Smooth muscle cell (in vitro differentiated cells): ENCODE measurements around the gene DIPK1B. TPM values are rescaled to one million over a fixed set of nuclear protein-coding genes. Genes with fewer than 3 reads are reported as not detected.

Source experiments
- DNase-seq: peaks from one replicate; lab custom pipeline; 2025; ENCODE audit not compliant: unreplicated experiment; lab: John Stamatoyannopoulos, UW
- H2AFZ ChIP-seq: fragments of 200-600 bp; sonication (generic); 2 replicates; pipeline ENCODE4 v1.6.0; 2016; ENCODE audit warnings: antibody characterized with exemption, low read depth, mild to moderate bottlenecking
- H3F3A ChIP-seq: fragments of 200-600 bp; sonication (generic); 2 replicates; pipeline ENCODE4 v1.6.0; 2017; ENCODE audit warnings: antibody characterized with exemption, low read depth
- H3K27ac ChIP-seq: fragments of 200-600 bp; sonication (generic); 2 replicates; pipeline ENCODE4 v1.5.1; 2016; ENCODE audit warnings: low read depth, mild to moderate bottlenecking
- H3K27me3 ChIP-seq: fragments of 200-600 bp; sonication (generic); 2 replicates; pipeline ENCODE4 v1.6.1; 2016; ENCODE audit warnings: low read depth, mild to moderate bottlenecking
- H3K36me3 ChIP-seq: fragments of 200-600 bp; sonication (generic); 2 replicates; pipeline ENCODE4 v1.5.1; 2016; ENCODE audit warnings: low read depth
- H3K4me1 ChIP-seq: fragments of 200-600 bp; sonication (generic); 2 replicates; pipeline ENCODE4 v1.5.1; 2016; ENCODE audit warnings: low read depth
- H3K4me2 ChIP-seq: fragments of 200-600 bp; sonication (generic); 2 replicates; pipeline ENCODE4 v1.6.0; 2016; ENCODE audit warnings: mild to moderate bottlenecking
- H3K4me3 ChIP-seq: fragments of 200-600 bp; sonication (generic); 2 replicates; pipeline ENCODE4 v1.5.1; 2016; ENCODE audit warnings: mild to moderate bottlenecking
- H3K79me2 ChIP-seq: fragments of 200-600 bp; sonication (generic); 2 replicates; pipeline ENCODE4 v1.6.0; 2016; ENCODE audit warnings: low read depth, mild to moderate bottlenecking
- H3K9ac ChIP-seq: fragments of 200-600 bp; sonication (generic); 2 replicates; pipeline ENCODE4 v1.6.0; 2016; ENCODE audit warnings: low read depth
- H3K9me3 ChIP-seq: fragments of 200-600 bp; sonication (generic); replicated peaks from 2 replicates; pipeline ENCODE4 v1.5.1; 2016; ENCODE audit warnings: low read depth
- H4K20me1 ChIP-seq: fragments of 200-600 bp; sonication (generic); 2 replicates; pipeline ENCODE4 v1.6.0; 2016; ENCODE audit warnings: low read depth
- WGBS: methylation state at CpG from one replicate; pipeline ENCODE4 v1.1.7; 2016; ENCODE audit warnings: low lambda C conversion rate; 5-methylcytosine and 5-hydroxymethylcytosine counted together
- polyA plus RNA-seq: library from polyadenylated mRNA; unstranded; fragments of >200 nt; fragmentation: Nextera tagmentation; extraction: Ambion mirVana; gene quantifications from 2 replicates; pipeline ENCODE4 v1.2.1, GENCODE V29; 2016
- total RNA-seq: library from RNA; depleted of rRNA; stranded (reverse); fragments of >200 nt; gene quantifications from 2 replicates; pipeline ENCODE4 v1.2.3, GENCODE V29; 2014
- TF ChIP-seq, protein P1 (sequence below): fragments of 200-600 bp; sonication (generic); IDR thresholded peaks from 2 replicates; pipeline ENCODE4 v1.5.1; 2017; ENCODE audit warnings: borderline replicate concordance, mild to moderate bottlenecking, antibody characterized with exemption; ENCODE audit not compliant: insufficient read depth, poor library complexity, severe bottlenecking

Gene DIPK1B
- total and polyA plus RNA-seq, 2 experiments from 2014 or later: 14.6 to 58.5 TPM

DNA sequence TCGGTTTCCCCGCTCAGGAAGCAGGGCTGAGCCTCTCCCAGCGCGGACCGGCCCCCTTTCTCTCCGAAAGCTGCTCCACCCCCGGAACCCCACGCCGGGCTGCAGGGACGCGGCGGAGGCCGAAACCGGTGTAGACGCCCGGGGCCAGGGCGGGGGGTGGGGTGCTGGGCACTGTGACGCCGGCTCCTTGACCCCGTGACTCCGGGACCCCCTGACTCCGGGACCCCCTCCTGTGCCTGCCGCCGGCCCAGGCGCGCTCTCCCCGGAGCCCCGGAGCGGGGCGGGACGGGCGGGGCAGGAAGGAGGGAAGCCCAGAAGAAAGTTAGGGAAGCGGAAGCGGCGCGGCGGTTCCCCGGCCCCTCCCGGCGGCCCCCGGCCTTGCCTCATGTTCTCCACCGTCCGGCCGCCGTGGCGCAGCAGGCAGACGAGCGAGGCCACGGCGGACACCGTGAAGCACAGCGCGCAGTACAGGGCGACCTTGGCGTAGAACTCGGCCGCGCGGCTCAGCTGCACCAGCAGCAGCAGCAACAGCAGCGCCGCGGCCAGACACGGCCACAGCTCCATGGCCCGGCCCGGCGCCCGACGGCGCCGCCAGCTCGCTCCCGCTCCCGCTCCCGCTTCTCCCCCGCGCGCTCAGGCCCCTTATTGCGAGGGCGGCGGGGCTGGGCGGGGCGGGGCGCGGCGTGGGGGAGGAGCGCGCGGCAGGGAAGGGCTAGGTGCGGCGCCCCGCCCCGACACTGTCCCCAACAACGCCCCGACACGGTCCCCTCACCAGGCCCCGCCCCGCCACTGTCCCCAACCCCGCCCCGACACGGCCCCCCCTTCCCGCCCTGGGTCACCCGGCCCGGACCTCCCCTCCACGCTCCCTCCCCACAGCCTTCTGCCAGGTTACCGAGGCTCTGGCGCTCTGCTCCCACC lies 25.3 kb upstream of the DIPK1B start, which contains the start of gene AGPAT2:
Gene AGPAT2, minus strand, starts transcription at position 664 of the 918 bp plus-strand sequence. Its CDS starts 100 bp downstream, at position 564.
- TF ChIP-seq, protein P1, sequence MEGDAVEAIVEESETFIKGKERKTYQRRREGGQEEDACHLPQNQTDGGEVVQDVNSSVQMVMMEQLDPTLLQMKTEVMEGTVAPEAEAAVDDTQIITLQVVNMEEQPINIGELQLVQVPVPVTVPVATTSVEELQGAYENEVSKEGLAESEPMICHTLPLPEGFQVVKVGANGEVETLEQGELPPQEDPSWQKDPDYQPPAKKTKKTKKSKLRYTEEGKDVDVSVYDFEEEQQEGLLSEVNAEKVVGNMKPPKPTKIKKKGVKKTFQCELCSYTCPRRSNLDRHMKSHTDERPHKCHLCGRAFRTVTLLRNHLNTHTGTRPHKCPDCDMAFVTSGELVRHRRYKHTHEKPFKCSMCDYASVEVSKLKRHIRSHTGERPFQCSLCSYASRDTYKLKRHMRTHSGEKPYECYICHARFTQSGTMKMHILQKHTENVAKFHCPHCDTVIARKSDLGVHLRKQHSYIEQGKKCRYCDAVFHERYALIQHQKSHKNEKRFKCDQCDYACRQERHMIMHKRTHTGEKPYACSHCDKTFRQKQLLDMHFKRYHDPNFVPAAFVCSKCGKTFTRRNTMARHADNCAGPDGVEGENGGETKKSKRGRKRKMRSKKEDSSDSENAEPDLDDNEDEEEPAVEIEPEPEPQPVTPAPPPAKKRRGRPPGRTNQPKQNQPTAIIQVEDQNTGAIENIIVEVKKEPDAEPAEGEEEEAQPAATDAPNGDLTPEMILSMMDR: no peak
- WGBS: 0% methylated on average over 48 of the region's 106 CpGs
- Histone ChIP-seq H2AFZ (peak within 1 kb of the TSS; percentile 84), H3K4me2 (peak within 1 kb of the TSS; percentile 100), H3K4me1 (peaks cover 11% of the 10 kb centered on the region), H3K4me3 (peak within 1 kb of the TSS; percentile 89), H4K20me1 (peaks cover 39% of the 10 kb centered on the region), H3K79me2 (peaks cover 19% of the 10 kb centered on the region), H3K9me3 (no peaks in the 10 kb centered on the region), H3K36me3 (no peaks in the 10 kb centered on the region), H3F3A (peaks cover 10% of the 10 kb centered on the region), H3K27me3 (no peaks in the 10 kb centered on the region), H3K9ac (peak within 1 kb of the TSS; percentile 71), H3K27ac (peak within 1 kb of the TSS; percentile 15)
- peak; percentile 50 for DNase-seq

DNA sequence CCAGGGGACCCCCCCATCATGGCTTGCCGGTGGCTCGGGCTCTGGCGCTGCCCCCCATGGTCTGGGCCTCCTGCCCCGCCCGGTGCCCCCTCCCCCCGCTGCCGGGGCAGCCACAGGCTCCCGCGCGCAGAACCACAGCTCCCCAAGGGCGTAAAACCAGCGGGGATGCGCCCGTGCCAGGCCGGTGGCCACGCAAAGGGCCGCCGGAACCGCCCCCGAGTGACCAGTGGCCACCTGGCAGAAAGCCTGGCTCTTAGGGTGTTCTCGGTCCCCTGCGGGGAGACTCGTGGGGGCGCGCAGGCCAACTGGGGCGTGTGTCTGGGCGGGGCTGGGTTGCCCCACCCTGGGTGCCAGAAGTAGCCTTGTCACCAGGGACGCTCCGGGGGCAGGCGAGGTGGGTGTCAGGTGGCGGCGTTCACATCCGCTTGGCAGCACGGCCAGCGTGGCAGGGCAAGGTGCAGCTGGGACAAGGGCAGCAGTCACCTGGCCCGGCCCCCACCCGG lies 24.6 kb upstream of the DIPK1B start:
- TF ChIP-seq, protein P1: no peak
- no peak overlapping the region for H2AFZ ChIP-seq
- H4K20me1 ChIP-seq: peaks cover 32% of the 10 kb centered on the region
- peaks cover 19% of the 10 kb centered on the region for H3K79me2 ChIP-seq
- DNase-seq: no peak
- no peaks in the 10 kb centered on the region for H3K9me3 ChIP-seq
- peak overlapping the region; percentile 100 for H3K4me2 ChIP-seq
- H3K4me3 ChIP-seq: peak overlapping the region; percentile 89
- no peak overlapping the region for H3K27ac ChIP-seq
- H3K36me3 ChIP-seq: no peaks in the 10 kb centered on the region
- H3K4me1 ChIP-seq: peaks cover 11% of the 10 kb centered on the region
- H3F3A ChIP-seq: peaks cover 10% of the 10 kb centered on the region
- H3K27me3 ChIP-seq: no peaks in the 10 kb centered on the region
- 31% methylated on average over 32 of the region's 37 CpGs for WGBS
- no peak overlapping the region for H3K9ac ChIP-seq

DNA sequence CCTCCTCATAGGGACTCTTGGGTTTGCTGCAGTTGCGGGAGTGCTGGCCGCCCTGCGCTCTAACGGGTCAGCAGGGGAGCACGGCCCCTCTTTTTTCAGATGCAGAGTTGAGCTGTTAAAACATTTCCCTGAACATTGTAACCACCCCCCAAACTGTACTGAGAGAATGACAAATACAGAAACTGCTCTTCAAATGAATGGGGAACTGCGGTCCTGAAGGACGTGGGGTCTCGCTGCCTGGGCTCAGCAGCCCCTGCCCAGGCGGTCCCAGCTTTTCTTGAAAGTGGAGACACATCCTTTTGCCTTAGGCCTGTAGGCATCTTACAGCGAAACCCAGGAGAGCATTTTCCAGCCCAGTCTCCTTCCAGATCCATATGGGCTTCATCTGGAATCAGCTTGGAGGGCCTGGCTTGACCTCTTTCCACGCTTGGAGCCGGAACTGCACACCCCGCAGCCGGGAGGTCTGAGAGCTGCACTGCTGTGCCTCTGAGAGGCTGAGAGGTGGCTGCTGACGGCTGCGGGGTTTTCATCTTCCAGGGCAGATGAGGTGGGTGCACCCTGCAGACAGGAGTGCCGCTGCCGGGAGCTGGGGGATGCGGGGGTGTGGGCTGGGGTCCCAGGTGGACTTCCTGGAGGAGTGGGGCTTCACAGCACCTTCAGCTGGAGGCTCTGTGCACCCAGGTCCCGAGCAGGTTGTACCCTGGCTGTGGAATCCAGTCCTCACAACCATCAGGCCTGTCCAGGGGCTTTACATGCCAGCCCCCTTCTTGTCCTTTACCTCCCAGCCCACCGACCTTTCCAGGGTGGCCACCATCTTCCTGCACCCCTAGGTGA lies 23.9 kb upstream of the DIPK1B start:
- no peaks in the 10 kb centered on the region for H3K27me3 ChIP-seq
- TF ChIP-seq, protein P1: no peak
- no peak overlapping the region for H3K4me3 ChIP-seq
- H3F3A ChIP-seq: peaks cover 10% of the 10 kb centered on the region
- H3K36me3 ChIP-seq: no peaks in the 10 kb centered on the region
- no peak overlapping the region for H3K4me2 ChIP-seq
- no peak overlapping the region for H2AFZ ChIP-seq
- no peak overlapping the region for H3K9ac ChIP-seq
- H4K20me1 ChIP-seq: peaks cover 26% of the 10 kb centered on the region
- 72% methylated on average over 21 of the region's 21 CpGs for WGBS
- H3K9me3 ChIP-seq: no peaks in the 10 kb centered on the region
- H3K79me2 ChIP-seq: peaks cover 19% of the 10 kb centered on the region
- no peak for DNase-seq
- no peak overlapping the region for H3K27ac ChIP-seq
- H3K4me1 ChIP-seq: peaks cover 11% of the 10 kb centered on the region
